ENCODE results near the gene RCSD1. TPM values are rescaled to one million over a fixed set of nuclear protein-coding genes. Genes with fewer than 3 reads are reported as not detected.

Gene RCSD1
- total RNA-seq, 2 donors from 2014 or later = 2.8 to 13.8 TPM

- H3K36me3 ChIP-seq = no peaks in the 10 kb centered on the region
- intact Hi-C loops (cut with DNase I) = no loop called here
- WGBS = under 1% methylated on average over 49 of the region's 50 CpGs
- no peaks in the 10 kb centered on the region for H3K9me3 ChIP-seq
- no peaks in the 10 kb centered on the region for H3K27me3 ChIP-seq (replicated peaks; ENCODE audit: insufficient read depth)
- H3K27ac ChIP-seq = peak overlapping the region; percentile 87 to 92
- peak; percentile 89 for DNase-seq (ENCODE audit: low spot score)
- TF ChIP-seq POLR2A (IDR thresholded peaks at IDR 0.05) = peak; percentile 4
- TF ChIP-seq CTCF (IDR thresholded peaks at IDR 0.05) = peak in 3 of 4 experiments; percentile 5 to 30 (median 19)
- peak; percentile 82 for TF ChIP-seq POLR2AphosphoS5 (IDR thresholded peaks at IDR 0.05)
- no peaks in the 10 kb centered on the region for H3K4me1 ChIP-seq (replicated peaks)
- peak overlapping the region; percentile 69 to 74 for H3K4me3 ChIP-seq
Observed at GRCh38 chr1:167714439-167715156, 84.6 kb downstream of the RCSD1 start.

GRCh38 chr1:167715157-167715999, 85.3 kb downstream of the RCSD1 start:
- Histone ChIP-seq H3K9me3 (no peaks in the 10 kb centered on the region), H3K27ac (peak overlapping the region; percentile 87 to 92), H3K4me1 (replicated peaks) (no peaks in the 10 kb centered on the region), H3K27me3 (replicated peaks; ENCODE audit: insufficient read depth) (no peaks in the 10 kb centered on the region), H3K4me3 (peak overlapping the region; percentile 69 to 74), H3K36me3 (no peaks in the 10 kb centered on the region)
- peak; percentile 95 for TF ChIP-seq POLR2AphosphoS5 (IDR thresholded peaks at IDR 0.05)
- no peak for TF ChIP-seq POLR2A (IDR thresholded peaks at IDR 0.05)
- TF ChIP-seq CTCF (IDR thresholded peaks at IDR 0.05) = peak; percentile 84 to 95 (median 89)
- intact Hi-C loops (cut with DNase I) = no loop called here
- peak; percentile 91 for DNase-seq (ENCODE audit: low spot score)
- under 1% methylated on average over 26 of the region's 26 CpGs for WGBS

- Histone ChIP-seq H3K4me1 (replicated peaks) (no peaks in the 10 kb centered on the region), H3K9me3 (no peaks in the 10 kb centered on the region), H3K27ac (peak overlapping the region; percentile 87 to 92), H3K4me3 (peak overlapping the region; percentile 69 to 74), H3K36me3 (no peaks in the 10 kb centered on the region), H3K27me3 (replicated peaks; ENCODE audit: insufficient read depth) (no peaks in the 10 kb centered on the region)
- intact Hi-C loops (cut with DNase I) = no loop called here
- WGBS = 4% methylated on average over 4 of the region's 4 CpGs
- DNase-seq (ENCODE audit: low spot score) = no peak
- no peak for TF ChIP-seq CTCF (IDR thresholded peaks at IDR 0.05)
- TF ChIP-seq POLR2AphosphoS5 (IDR thresholded peaks at IDR 0.05) = no peak
- no peak for TF ChIP-seq POLR2A (IDR thresholded peaks at IDR 0.05)
Observed at GRCh38 chr1:167716000-167716271, 85.9 kb downstream of the RCSD1 start.

- 86% methylated on average over 3 of the region's 3 CpGs for WGBS
- no peak overlapping the region for H3K27ac ChIP-seq
- intact Hi-C loops (cut with DNase I) = no loop called here
- no peaks in the 10 kb centered on the region for H3K9me3 ChIP-seq
- no peak overlapping the region for H3K4me3 ChIP-seq
- H3K36me3 ChIP-seq = no peaks in the 10 kb centered on the region
- TF ChIP-seq CTCF (IDR thresholded peaks at IDR 0.05) (no peak), POLR2A (IDR thresholded peaks at IDR 0.05) (no peak), POLR2AphosphoS5 (IDR thresholded peaks at IDR 0.05) (no peak)
- DNase-seq (ENCODE audit: low spot score) = no peak
- H3K27me3 ChIP-seq (replicated peaks; ENCODE audit: insufficient read depth) = no peaks in the 10 kb centered on the region
- H3K4me1 ChIP-seq (replicated peaks) = no peaks in the 10 kb centered on the region
Observed at GRCh38 chr1:167717351-167717750, 87.3 kb downstream of the RCSD1 start.

Measured in prostate gland (tissue), 2 donors.